ENCODE data around the gene SLC35B2. TPM values are rescaled to one million over a fixed set of nuclear protein-coding genes. Genes with fewer than 3 reads are reported as not detected.

The SLC35B2 gene
- total RNA-seq, 4 donors from 2014 or later: 9.7 to 34.4 (median 21.2) TPM

DNA sequence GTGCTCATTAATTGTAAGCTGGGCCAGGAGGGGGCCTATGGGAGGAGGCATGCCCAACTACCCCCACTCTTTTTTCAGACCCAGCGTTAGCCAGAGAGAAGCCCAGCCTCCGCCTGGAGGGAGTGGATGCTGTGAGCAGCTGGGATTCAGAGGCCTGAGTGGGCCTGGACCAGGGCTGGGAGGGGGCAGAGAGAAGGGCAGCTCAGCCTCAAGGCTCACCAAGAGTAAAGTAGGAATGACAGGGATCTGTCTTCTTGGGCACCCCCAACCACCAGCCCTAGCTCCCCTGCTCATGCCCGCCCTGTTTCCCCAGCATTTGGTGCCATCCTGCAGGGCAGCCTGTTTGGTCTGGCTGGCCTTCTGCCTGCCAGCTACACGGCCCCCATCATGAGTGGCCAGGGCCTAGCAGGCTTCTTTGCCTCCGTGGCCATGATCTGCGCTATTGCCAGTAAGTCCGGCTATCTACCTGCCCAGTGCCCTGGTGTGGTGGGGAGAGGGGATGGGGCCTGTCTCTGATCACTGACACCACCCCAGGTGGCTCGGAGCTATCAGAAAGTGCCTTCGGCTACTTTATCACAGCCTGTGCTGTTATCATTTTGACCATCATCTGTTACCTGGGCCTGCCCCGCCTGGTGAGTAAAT lies 27.2 kb downstream of the SLC35B2 start:
- H3K4me3 ChIP-seq: no peak overlapping the region
- no peak for TF ChIP-seq POLR2A (IDR thresholded peaks at IDR 0.05)
- TF ChIP-seq, protein P1, sequence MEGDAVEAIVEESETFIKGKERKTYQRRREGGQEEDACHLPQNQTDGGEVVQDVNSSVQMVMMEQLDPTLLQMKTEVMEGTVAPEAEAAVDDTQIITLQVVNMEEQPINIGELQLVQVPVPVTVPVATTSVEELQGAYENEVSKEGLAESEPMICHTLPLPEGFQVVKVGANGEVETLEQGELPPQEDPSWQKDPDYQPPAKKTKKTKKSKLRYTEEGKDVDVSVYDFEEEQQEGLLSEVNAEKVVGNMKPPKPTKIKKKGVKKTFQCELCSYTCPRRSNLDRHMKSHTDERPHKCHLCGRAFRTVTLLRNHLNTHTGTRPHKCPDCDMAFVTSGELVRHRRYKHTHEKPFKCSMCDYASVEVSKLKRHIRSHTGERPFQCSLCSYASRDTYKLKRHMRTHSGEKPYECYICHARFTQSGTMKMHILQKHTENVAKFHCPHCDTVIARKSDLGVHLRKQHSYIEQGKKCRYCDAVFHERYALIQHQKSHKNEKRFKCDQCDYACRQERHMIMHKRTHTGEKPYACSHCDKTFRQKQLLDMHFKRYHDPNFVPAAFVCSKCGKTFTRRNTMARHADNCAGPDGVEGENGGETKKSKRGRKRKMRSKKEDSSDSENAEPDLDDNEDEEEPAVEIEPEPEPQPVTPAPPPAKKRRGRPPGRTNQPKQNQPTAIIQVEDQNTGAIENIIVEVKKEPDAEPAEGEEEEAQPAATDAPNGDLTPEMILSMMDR (IDR thresholded peaks at IDR 0.05): no peak
- no peak overlapping the region for H3K27ac ChIP-seq
- no peaks in the 10 kb centered on the region for H3K9me3 ChIP-seq
- no peak for DNase-seq
- peaks cover 3 to 48% (median 8%) of the 10 kb centered on the region in 3 donors for H3K36me3 ChIP-seq
- 95 to 100% methylated on average over 4 to 7 of the region's 10 CpGs for WGBS, 2 donors
- intact Hi-C loops (cut with DNase I): no loop called here
- peaks cover 16 to 54% (median 50%) of the 10 kb centered on the region in 3 donors for H3K4me1 ChIP-seq
- no peaks in the 10 kb centered on the region for H3K27me3 ChIP-seq

DNA sequence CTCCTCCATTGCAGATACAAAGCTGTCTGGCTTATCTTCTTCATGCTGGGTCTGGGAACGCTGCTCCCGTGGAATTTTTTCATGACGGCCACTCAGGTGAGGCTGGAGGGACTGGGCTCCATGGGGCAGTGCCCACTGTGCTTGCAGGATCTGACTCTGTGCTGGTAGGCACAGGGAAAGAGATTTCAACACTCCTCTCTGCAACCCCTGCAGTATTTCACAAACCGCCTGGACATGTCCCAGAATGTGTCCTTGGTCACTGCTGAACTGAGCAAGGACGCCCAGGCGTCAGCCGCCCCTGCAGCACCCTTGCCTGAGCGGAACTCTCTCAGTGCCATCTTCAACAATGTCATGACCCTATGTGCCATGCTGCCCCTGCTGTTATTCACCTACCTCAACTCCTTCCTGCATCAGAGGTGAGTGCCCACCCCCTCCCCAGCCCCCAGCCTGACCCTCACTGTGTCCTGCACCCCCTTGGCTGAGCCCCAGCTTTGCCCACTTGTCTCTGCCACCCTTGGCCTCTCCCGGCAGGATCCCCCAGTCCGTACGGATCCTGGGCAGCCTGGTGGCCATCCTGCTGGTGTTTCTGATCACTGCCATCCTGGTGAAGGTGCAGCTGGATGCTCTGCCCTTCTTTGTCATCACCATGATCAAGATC lies 27.8 kb downstream of the SLC35B2 start:
- WGBS, 2 donors: 89 to 97% methylated on average over 8 to 9 of the region's 11 CpGs
- Histone ChIP-seq H3K27me3 (no peaks in the 10 kb centered on the region), H3K36me3 (peaks cover 3 to 48% (median 8%) of the 10 kb centered on the region in 3 donors), H3K4me3 (no peak overlapping the region), H3K9me3 (no peaks in the 10 kb centered on the region), H3K27ac (no peak overlapping the region), H3K4me1 (peaks cover 17 to 54% (median 50%) of the 10 kb centered on the region in 3 donors)
- no peak for TF ChIP-seq POLR2A (IDR thresholded peaks at IDR 0.05)
- TF ChIP-seq, protein P1 (IDR thresholded peaks at IDR 0.05): no peak
- DNase-seq: no peak
- intact Hi-C loops (cut with DNase I): no loop called here

DNA sequence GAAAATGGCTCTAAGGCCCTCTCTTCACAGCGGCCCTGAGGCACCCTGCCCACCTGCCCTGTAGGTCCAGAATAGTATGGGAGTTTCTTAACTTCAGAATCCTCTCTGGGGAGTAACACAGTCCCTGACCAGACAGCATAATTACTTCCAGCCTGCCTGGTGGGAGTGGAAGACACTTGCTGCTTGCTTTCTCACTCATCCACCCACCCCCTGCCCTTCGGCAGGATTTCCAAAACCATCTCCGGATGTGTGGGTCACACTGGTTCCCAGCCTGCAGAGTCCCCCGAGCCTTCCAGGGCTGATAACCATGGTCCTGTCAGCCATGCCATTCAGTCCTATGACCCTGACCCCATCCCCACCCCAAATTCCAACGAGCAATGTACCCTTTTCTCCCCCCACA lies 28.5 kb downstream of the SLC35B2 start:
- H3K4me1 ChIP-seq: peaks cover 23 to 54% (median 50%) of the 10 kb centered on the region in 3 donors
- no peak overlapping the region for H3K4me3 ChIP-seq
- TF ChIP-seq, protein P1 (IDR thresholded peaks at IDR 0.05): no peak
- TF ChIP-seq POLR2A (IDR thresholded peaks at IDR 0.05): no peak
- intact Hi-C loops (cut with DNase I): no loop called here
- H3K27ac ChIP-seq: no peak overlapping the region
- H3K36me3 ChIP-seq: peaks cover 3 to 48% (median 8%) of the 10 kb centered on the region in 3 donors
- no peak for DNase-seq
- 63 to 100% methylated on average over 1 to 2 of the region's 5 CpGs for WGBS, 2 donors
- no peaks in the 10 kb centered on the region for H3K9me3 ChIP-seq
- no peaks in the 10 kb centered on the region for H3K27me3 ChIP-seq

DNA sequence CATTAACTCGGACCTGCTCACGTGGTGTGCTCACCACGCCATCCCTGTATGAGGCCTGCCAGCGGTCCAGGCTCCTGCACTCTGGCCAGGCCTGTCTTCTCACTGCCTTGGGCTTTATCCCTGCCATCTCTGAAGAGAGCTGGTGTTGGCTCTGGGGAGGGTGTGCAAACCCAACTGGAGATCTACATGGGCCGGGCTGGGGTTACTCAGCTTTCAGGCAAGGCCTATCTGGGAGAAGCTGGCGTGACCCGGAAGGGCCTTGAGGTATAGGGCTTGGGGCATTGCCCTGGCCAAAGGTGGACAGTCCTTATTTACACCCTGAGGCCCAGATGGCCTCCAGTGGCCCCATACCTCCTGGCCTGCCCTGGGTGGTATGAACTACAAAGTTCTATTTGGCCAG lies 28.9 kb downstream of the SLC35B2 start:
- DNase-seq: no peak
- Histone ChIP-seq H3K4me3 (no peak overlapping the region), H3K9me3 (no peaks in the 10 kb centered on the region), H3K4me1 (peaks cover 23 to 54% (median 47%) of the 10 kb centered on the region in 3 donors), H3K27me3 (no peaks in the 10 kb centered on the region), H3K27ac (no peak overlapping the region), H3K36me3 (peaks cover 3 to 45% (median 8%) of the 10 kb centered on the region in 3 donors)
- TF ChIP-seq POLR2A (IDR thresholded peaks at IDR 0.05): no peak
- TF ChIP-seq, protein P1 (IDR thresholded peaks at IDR 0.05): no peak
- 100% methylated on average over 4 of the region's 7 CpGs; no CpG with 5 or more reads in 1 of the 2 donors for WGBS, 2 donors
- intact Hi-C loops (cut with DNase I): no loop called here

DNA sequence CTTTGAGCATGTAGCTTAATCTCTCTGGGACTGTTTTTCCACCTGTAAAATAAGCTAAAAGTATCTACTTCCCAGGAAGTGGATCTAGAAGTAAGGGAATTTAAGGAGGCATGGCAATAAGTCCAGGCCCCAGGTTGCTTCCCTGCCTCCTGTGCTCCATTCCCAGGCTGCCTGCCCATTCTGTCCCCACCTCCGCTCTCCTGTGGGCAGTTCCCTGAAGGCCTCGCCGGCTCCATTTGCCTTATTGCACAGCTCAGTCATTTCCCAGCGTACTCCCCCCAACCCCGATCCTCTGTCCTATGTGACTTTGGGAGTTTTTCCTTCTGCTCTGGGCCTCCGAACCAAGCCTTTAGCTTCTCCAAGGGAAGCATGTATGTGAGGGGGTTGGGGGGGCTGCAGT lies 29.3 kb downstream of the SLC35B2 start:
- Histone ChIP-seq H3K9me3 (no peaks in the 10 kb centered on the region), H3K36me3 (peaks cover 3 to 41% (median 8%) of the 10 kb centered on the region in 3 donors), H3K27ac (peak overlapping the region in 1 of 4 donors; percentile 62), H3K4me3 (no peak overlapping the region), H3K4me1 (peaks cover 24 to 54% (median 44%) of the 10 kb centered on the region in 3 donors), H3K27me3 (no peaks in the 10 kb centered on the region)
- 95% methylated on average over 6 of the region's 6 CpGs; no CpG with 5 or more reads in 1 of the 2 donors for WGBS, 2 donors
- DNase-seq: no peak
- TF ChIP-seq POLR2A (IDR thresholded peaks at IDR 0.05): no peak
- TF ChIP-seq, protein P1 (IDR thresholded peaks at IDR 0.05): no peak
- intact Hi-C loops (cut with DNase I): no loop called here

Measured in esophagus squamous epithelium (tissue), 5 donors.